SK-N-MC (cell line): ENCODE results near the gene YBX1.

Experiments
- EZH2 ChIP-seq: fragments of 200-600 bp; sonication (generic); IDR thresholded peaks from one replicate; pipeline ENCODE4 v1.6.1; 2017; ENCODE audit warnings: antibody characterized with exemption
- POLR2AphosphoS5 ChIP-seq: IDR thresholded peaks from 2 replicates; pipeline ENCODE4 v1.6.1; 2012; ENCODE audit warnings: mild to moderate bottlenecking, low read depth, low read length, borderline replicate concordance

- TF ChIP-seq EZH2: no peak
- no peak for TF ChIP-seq POLR2AphosphoS5
Observed at GRCh38 chr1:42690477-42691156, 8.4 kb downstream of the YBX1 start.
